ENCODE results near the gene FAM114A1. TPM values are rescaled to one million over a fixed set of nuclear protein-coding genes. Genes with fewer than 3 reads are reported as not detected.

FAM114A1 gene
- total RNA-seq, 1 donor = 2.2 TPM

GRCh38 chr4:38871593-38871992 lies 4.0 kb downstream of the FAM114A1 start:
- Histone ChIP-seq H3K4me3 (ENCODE audit: low read length) (no peak overlapping the region), H3K27me3 (ENCODE audit: insufficient read depth, low read length) (no peaks in the 10 kb centered on the region), H3K9me3 (ENCODE audit: low read depth, low read length) (no peaks in the 10 kb centered on the region), H3K4me1 (ENCODE audit: insufficient read depth, low read length) (peaks cover 17% of the 10 kb centered on the region)

GRCh38 chr4:38872620-38873019 lies 5.0 kb downstream of the FAM114A1 start:
- H3K4me1 ChIP-seq (ENCODE audit: insufficient read depth, low read length) = peaks cover 11% of the 10 kb centered on the region
- H3K27me3 ChIP-seq (ENCODE audit: insufficient read depth, low read length) = no peaks in the 10 kb centered on the region

GRCh38 chr4:38873290-38873944 lies 5.8 kb downstream of the FAM114A1 start:
- Histone ChIP-seq H3K4me1 (ENCODE audit: insufficient read depth, low read length) (peaks cover 5% of the 10 kb centered on the region), H3K4me3 (ENCODE audit: low read length) (no peak overlapping the region), H3K9me3 (ENCODE audit: low read depth, low read length) (no peaks in the 10 kb centered on the region), H3K27me3 (ENCODE audit: insufficient read depth, low read length) (no peaks in the 10 kb centered on the region)

More at GRCh38 chr4:38872620-38873019, 5.0 kb downstream of the FAM114A1 start:
- Histone ChIP-seq H3K4me3 (ENCODE audit: low read length) (no peak overlapping the region), H3K9me3 (ENCODE audit: low read depth, low read length) (no peaks in the 10 kb centered on the region)

DNA sequence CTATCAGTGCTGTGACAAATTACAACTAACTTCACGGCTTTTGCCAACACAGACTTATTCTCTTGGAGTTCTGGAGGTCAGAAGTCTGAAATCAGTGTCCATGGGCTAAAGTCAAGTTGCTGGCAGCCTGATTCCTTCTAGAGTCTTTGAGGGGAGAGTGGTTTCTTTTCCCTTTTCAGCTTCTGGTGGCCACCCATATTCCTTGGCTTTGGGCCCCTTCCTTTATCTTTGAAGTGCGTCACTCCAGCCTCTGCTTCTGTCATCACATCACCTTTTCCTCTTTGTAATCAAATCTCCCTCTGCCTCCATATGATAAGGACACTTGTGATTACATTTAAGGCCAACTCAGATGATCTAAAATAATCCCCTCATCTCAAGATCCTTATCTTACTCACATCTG lies 9.0 kb downstream of the FAM114A1 start:
- no peak overlapping the region for H3K4me3 ChIP-seq (ENCODE audit: low read length)
- no peaks in the 10 kb centered on the region for H3K27me3 ChIP-seq (ENCODE audit: insufficient read depth, low read length)
- no peaks in the 10 kb centered on the region for H3K4me1 ChIP-seq (ENCODE audit: insufficient read depth, low read length)
- H3K9me3 ChIP-seq (ENCODE audit: low read depth, low read length) = no peaks in the 10 kb centered on the region

GRCh38 chr4:38884254-38884653 lies 16.6 kb downstream of the FAM114A1 start:
- Histone ChIP-seq H3K9me3 (ENCODE audit: low read depth, low read length) (no peaks in the 10 kb centered on the region), H3K27me3 (ENCODE audit: insufficient read depth, low read length) (no peaks in the 10 kb centered on the region), H3K4me3 (ENCODE audit: low read length) (no peak overlapping the region), H3K4me1 (ENCODE audit: insufficient read depth, low read length) (no peaks in the 10 kb centered on the region)

GRCh38 chr4:38889143-38889542 lies 21.5 kb downstream of the FAM114A1 start:
- Histone ChIP-seq H3K27me3 (ENCODE audit: insufficient read depth, low read length) (no peaks in the 10 kb centered on the region), H3K9me3 (ENCODE audit: low read depth, low read length) (no peaks in the 10 kb centered on the region), H3K4me1 (ENCODE audit: insufficient read depth, low read length) (no peaks in the 10 kb centered on the region), H3K4me3 (ENCODE audit: low read length) (no peak overlapping the region)

GRCh38 chr4:38891051-38891983 lies 23.7 kb downstream of the FAM114A1 start:
- H3K27me3 ChIP-seq (ENCODE audit: insufficient read depth, low read length) = no peaks in the 10 kb centered on the region
- H3K4me1 ChIP-seq (ENCODE audit: insufficient read depth, low read length) = no peaks in the 10 kb centered on the region
- no peak overlapping the region for H3K4me3 ChIP-seq (ENCODE audit: low read length)
- H3K9me3 ChIP-seq (ENCODE audit: low read depth, low read length) = no peaks in the 10 kb centered on the region

DNA sequence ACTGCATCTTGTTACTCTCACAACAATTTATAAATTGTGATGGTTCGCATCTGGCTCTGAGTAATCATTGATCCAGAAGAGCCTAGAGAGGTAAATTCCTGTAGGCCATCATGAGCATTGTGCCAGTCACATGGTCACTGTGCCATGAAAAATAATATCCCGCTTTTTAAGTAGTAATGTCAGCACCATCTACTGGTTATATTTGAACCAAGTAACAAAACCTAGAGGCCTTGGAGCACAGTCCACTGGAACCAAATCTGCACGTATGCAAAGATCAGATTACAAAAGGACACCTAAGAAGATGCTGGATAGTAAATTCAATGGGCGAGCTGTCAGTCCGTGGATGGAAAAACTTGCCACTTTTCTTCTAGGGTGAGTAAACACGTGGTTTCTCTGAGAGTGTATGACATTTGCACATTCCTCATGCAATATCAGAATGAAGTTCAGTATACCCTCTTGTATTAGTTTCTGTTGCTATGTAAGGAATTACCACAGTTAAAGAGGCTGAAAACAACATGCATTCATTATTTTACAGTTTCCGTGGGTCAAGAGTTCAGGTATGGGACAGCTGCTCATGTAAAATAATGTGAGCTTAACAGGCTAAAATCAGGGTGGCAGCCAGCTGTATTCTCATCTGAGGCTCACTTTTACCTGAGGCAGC lies 26.8 kb downstream of the FAM114A1 start:
- Histone ChIP-seq H3K9me3 (ENCODE audit: low read depth, low read length) (no peaks in the 10 kb centered on the region), H3K4me3 (ENCODE audit: low read length) (no peak overlapping the region), H3K4me1 (ENCODE audit: insufficient read depth, low read length) (no peaks in the 10 kb centered on the region), H3K27me3 (ENCODE audit: insufficient read depth, low read length) (no peaks in the 10 kb centered on the region)

GRCh38 chr4:38896940-38897339 lies 29.3 kb downstream of the FAM114A1 start:
- Histone ChIP-seq H3K9me3 (ENCODE audit: low read depth, low read length) (no peaks in the 10 kb centered on the region), H3K27me3 (ENCODE audit: insufficient read depth, low read length) (no peaks in the 10 kb centered on the region), H3K4me1 (ENCODE audit: insufficient read depth, low read length) (no peaks in the 10 kb centered on the region), H3K4me3 (ENCODE audit: low read length) (no peak overlapping the region)

- no peak overlapping the region for H3K4me3 ChIP-seq (ENCODE audit: low read length)
- H3K4me1 ChIP-seq (ENCODE audit: insufficient read depth, low read length) = no peaks in the 10 kb centered on the region
- H3K9me3 ChIP-seq (ENCODE audit: low read depth, low read length) = no peaks in the 10 kb centered on the region
- no peaks in the 10 kb centered on the region for H3K27me3 ChIP-seq (ENCODE audit: insufficient read depth, low read length)
These were observed 30.6 kb downstream of the FAM114A1 start for GRCh38 chr4:38898245-38898644.

- H3K4me3 ChIP-seq (ENCODE audit: low read length) = no peak overlapping the region
- H3K27me3 ChIP-seq (ENCODE audit: insufficient read depth, low read length) = no peaks in the 10 kb centered on the region
- no peaks in the 10 kb centered on the region for H3K4me1 ChIP-seq (ENCODE audit: insufficient read depth, low read length)
- H3K9me3 ChIP-seq (ENCODE audit: low read depth, low read length) = no peaks in the 10 kb centered on the region
These were observed 34.6 kb downstream of the FAM114A1 start for GRCh38 chr4:38902221-38902620.

DNA sequence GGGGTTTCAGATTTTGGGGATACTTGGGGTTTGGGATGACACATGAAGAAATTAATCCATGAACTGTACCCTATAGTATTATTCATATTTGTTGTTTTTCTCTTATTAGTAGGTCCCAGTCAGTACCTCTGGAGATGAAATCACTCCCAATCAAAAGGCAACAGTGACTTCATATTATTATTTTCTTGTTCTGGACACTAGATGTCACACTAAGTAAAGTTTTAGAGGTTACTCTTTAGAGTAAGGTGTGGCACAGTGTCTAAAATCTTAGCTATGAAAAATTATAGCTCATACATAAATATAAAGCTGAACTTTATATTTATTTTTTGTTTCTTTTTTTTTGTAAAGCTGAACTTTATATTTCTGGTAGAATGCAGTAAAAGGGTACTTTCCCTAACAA lies 35.1 kb downstream of the FAM114A1 start:
- no peak overlapping the region for H3K4me3 ChIP-seq (ENCODE audit: low read length)
- no peaks in the 10 kb centered on the region for H3K27me3 ChIP-seq (ENCODE audit: insufficient read depth, low read length)
- H3K4me1 ChIP-seq (ENCODE audit: insufficient read depth, low read length) = no peaks in the 10 kb centered on the region
- no peaks in the 10 kb centered on the region for H3K9me3 ChIP-seq (ENCODE audit: low read depth, low read length)

DNA sequence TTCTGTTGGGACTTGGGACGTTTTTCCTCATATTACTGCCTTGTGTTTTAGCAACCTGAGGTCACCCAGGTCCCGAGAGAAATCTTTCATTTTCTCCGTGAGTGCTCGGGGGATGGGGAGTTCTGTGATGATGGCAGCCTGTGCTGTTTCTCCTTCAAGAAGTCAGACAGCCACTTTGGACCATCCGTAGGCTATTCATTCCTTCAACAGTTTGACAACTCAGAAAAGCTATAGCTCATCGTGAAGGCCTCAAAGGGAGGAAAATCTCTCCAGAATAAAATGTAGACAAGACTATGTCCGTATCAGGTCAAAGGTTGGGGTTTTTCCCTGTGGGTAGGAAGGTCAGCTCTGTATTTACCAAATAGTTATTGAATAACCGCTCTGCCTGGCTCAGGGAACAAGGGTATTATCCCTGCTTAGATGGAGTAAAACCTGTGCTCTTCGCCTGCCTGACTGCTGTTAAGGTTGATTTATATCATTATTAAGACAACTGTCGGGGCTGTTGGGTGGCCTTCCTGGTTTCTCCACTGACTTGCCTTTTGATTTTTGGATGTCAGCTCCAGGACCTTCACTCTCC lies 36.6 kb downstream of the FAM114A1 start:
- H3K9me3 ChIP-seq (ENCODE audit: low read depth, low read length) = no peaks in the 10 kb centered on the region
- no peaks in the 10 kb centered on the region for H3K4me1 ChIP-seq (ENCODE audit: insufficient read depth, low read length)
- H3K27me3 ChIP-seq (ENCODE audit: insufficient read depth, low read length) = no peaks in the 10 kb centered on the region
- H3K4me3 ChIP-seq (ENCODE audit: low read length) = no peak overlapping the region

GRCh38 chr4:38904682-38905081 lies 37.1 kb downstream of the FAM114A1 start:
- Histone ChIP-seq H3K4me1 (ENCODE audit: insufficient read depth, low read length) (no peaks in the 10 kb centered on the region), H3K4me3 (ENCODE audit: low read length) (no peak overlapping the region), H3K27me3 (ENCODE audit: insufficient read depth, low read length) (no peaks in the 10 kb centered on the region), H3K9me3 (ENCODE audit: low read depth, low read length) (no peaks in the 10 kb centered on the region)
